HL-60 (cell line): ENCODE results near the gene MMP20.

Source experiments
- DNase-seq, 2 experiments: peaks; one replicate each; pipeline ENCODE4 v3.0.0-alpha.2; 2010 to 2020; ENCODE audit warnings: low read depth in 1 of 2, low spot score in 1 of 2
- H3K27ac ChIP-seq: fragments of 250-450 bp; sonication (Bioruptor Pico); replicated peaks from 2 replicates; pipeline ENCODE4 v1.5.1; 2020; ENCODE audit warnings: mild to moderate bottlenecking, moderate library complexity
- H3K27me3 ChIP-seq: fragments of 250-450 bp; sonication (Bioruptor Pico); 2 replicates; pipeline ENCODE4 v1.5.1; 2021; ENCODE audit warnings: mild to moderate bottlenecking, moderate library complexity; ENCODE audit not compliant: insufficient read depth, poor library complexity, severe bottlenecking
- H3K4me3 ChIP-seq: replicated peaks from 2 replicates; pipeline ENCODE4 v1.5.1; 2011; ENCODE audit warnings: mild to moderate bottlenecking, control low read depth, low read length; ENCODE audit not compliant: insufficient read depth
- GABPA ChIP-seq: IDR thresholded peaks from 2 replicates; pipeline ENCODE4 v1.6.1; 2012; ENCODE audit warnings: low read depth
- POLR2AphosphoS5 ChIP-seq: IDR thresholded peaks from 2 replicates; pipeline ENCODE4 v1.6.1; 2012; ENCODE audit warnings: low read depth
- REST ChIP-seq: IDR thresholded peaks from 2 replicates; pipeline ENCODE4 v1.6.1; 2012; ENCODE audit warnings: low read depth; ENCODE audit not compliant: insufficient replicate concordance
- SPI1 ChIP-seq: IDR thresholded peaks from 2 replicates; pipeline ENCODE4 v1.6.1; 2012; ENCODE audit warnings: low read depth, mild to moderate bottlenecking, borderline replicate concordance
- TF ChIP-seq, protein P1 (sequence below): IDR thresholded peaks from one replicate; pipeline ENCODE4 v1.5.1; 2011; ENCODE audit warnings: low read length, control low read depth, inconsistent platforms; ENCODE audit not compliant: insufficient read depth

MMP20 gene

GRCh38 chr11:102615077-102615893, 9.8 kb downstream of the MMP20 start:
- Histone ChIP-seq H3K27me3 (no peaks in the 10 kb centered on the region), H3K27ac (no peak overlapping the region), H3K4me3 (no peak overlapping the region)
- no peak for TF ChIP-seq REST
- no peak for TF ChIP-seq SPI1
- TF ChIP-seq, protein P1, sequence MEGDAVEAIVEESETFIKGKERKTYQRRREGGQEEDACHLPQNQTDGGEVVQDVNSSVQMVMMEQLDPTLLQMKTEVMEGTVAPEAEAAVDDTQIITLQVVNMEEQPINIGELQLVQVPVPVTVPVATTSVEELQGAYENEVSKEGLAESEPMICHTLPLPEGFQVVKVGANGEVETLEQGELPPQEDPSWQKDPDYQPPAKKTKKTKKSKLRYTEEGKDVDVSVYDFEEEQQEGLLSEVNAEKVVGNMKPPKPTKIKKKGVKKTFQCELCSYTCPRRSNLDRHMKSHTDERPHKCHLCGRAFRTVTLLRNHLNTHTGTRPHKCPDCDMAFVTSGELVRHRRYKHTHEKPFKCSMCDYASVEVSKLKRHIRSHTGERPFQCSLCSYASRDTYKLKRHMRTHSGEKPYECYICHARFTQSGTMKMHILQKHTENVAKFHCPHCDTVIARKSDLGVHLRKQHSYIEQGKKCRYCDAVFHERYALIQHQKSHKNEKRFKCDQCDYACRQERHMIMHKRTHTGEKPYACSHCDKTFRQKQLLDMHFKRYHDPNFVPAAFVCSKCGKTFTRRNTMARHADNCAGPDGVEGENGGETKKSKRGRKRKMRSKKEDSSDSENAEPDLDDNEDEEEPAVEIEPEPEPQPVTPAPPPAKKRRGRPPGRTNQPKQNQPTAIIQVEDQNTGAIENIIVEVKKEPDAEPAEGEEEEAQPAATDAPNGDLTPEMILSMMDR, result no peak
- TF ChIP-seq GABPA, result no peak
- TF ChIP-seq POLR2AphosphoS5, result no peak
- no peak for DNase-seq

DNA sequence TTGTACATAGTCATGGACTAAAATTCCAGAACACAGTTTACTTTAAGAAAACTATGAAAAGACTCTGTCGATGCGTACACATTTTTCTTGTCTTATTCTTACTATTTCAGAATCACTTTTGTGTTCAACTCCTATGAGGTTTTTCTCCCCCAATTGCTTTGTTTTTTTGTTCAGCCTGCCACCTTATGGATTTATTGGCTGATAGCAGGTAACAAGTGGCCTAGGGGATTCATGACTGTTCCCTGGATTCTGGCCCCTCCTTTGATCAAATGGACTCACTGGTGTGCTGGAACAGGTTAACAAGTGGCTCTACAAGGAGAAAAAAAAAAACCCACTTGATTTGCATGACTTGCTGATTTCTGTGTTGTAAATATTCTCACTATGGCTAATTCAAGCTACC, 10.6 kb downstream of the MMP20 start:
- H3K4me3 ChIP-seq, result no peak overlapping the region
- no peak overlapping the region for H3K27ac ChIP-seq
- TF ChIP-seq SPI1 (no peak), REST (no peak), GABPA (no peak), POLR2AphosphoS5 (no peak)
- TF ChIP-seq, protein P1, result no peak
- no peaks in the 10 kb centered on the region for H3K27me3 ChIP-seq
- DNase-seq, result no peak

DNA sequence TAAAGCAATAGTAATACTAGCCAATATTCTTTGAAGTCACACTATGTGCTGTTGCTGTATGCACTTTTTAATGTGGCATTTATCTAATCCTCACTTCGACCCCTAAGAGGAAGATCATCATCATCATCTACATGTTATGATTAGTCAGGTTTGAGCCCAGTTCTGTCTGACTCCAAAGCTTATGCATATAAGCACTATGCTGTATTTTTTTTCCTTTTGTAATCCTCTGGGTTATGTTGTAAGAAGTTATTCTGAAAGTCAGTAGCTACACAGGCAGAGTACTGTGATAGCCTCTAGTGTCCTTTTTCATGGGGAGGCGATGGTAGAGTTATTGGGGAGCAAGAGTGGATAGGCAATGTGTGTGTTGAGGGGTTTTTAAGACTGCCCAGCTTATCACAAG, 11.1 kb downstream of the MMP20 start:
- TF ChIP-seq, protein P1, result no peak
- TF ChIP-seq REST, result no peak
- TF ChIP-seq POLR2AphosphoS5, result no peak
- no peak for TF ChIP-seq GABPA
- no peak for TF ChIP-seq SPI1
- H3K27ac ChIP-seq, result no peak overlapping the region

More for the DNA sequence above, 11.1 kb downstream of the MMP20 start:
- Histone ChIP-seq H3K27me3 (no peaks in the 10 kb centered on the region), H3K4me3 (no peak overlapping the region)
- DNase-seq, result no peak
